B cell (primary cell): ENCODE results near the gene ITSN1.

Source experiments
- CTCF ChIP-seq: fragments of 200-600 bp; IDR thresholded peaks from one replicate; pipeline ENCODE4 v1.8.0; 2022; ENCODE audit warnings: antibody characterized with exemption, mild to moderate bottlenecking
- EZH2 ChIP-seq: IDR thresholded peaks from 2 replicates; pipeline ENCODE4 v1.6.1; 2012; ENCODE audit warnings: borderline replicate concordance, low read depth, mild to moderate bottlenecking, moderate library complexity, low read length; ENCODE audit not compliant: insufficient read depth, poor library complexity, severe bottlenecking

DNA sequence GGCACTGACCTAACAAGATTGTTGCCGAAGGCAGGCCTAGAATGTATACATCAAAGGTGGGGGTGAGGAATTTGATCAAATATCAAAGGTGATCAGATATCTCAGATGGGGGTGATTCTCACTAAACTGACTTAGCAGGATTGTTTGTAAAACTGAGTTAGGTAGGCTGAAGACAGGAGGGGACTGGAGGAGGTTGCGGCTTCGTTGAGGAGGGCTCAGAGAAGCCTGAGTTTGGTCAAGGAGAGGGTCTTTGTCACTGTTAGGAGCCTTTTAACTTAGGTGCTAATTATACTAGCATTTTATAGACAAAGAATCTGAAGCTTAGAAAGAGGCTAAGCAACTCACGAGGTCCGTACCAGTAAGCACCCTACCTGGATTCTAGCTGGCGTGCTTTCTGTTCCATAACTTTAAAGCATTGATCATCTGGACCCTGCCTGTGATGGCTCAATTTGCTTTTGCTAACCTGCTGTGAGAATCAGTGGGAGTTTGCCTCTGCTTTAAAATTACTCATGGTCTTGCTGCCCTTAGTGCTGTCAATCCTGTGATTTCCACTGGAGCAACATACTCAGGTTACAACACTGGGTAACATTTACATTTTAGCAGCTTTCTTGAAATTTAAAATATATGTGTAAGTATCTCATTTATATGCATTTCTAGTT, 49.8 kb downstream of the ITSN1 start:
- TF ChIP-seq CTCF (no peak), EZH2 (no peak)
